ENCODE data around the gene RAB11FIP4. TPM values are rescaled to one million over a fixed set of nuclear protein-coding genes. Genes with fewer than 3 reads are reported as not detected.

Gene RAB11FIP4
- polyA plus RNA-seq, 1 of the 3 experiments (the other 2 are of a cell fraction) = 9.4 TPM

- Histone ChIP-seq H3K36me3 (replicated peaks in 1 of 2; ENCODE audit: control insufficient read depth in 1 of 2, insufficient read depth in 2 of 2, low read length in 1 of 2) (no peaks in the 10 kb centered on the region), H2AFZ (ENCODE audit: low read depth) (no peak overlapping the region), H3K4me2 (no peak overlapping the region), H3K27me3 (ENCODE audit: insufficient read depth) (no peaks in the 10 kb centered on the region), H3K9me3 (no peaks in the 10 kb centered on the region), H3K79me2 (ENCODE audit: insufficient read depth) (no peaks in the 10 kb centered on the region), H3K27ac (ENCODE audit: low read depth in 2 of 2, low read length in 1 of 2) (no peak overlapping the region), H3K9me2 (no peaks in the 10 kb centered on the region), H3K4me1 (ENCODE audit: control insufficient read depth in 1 of 2, insufficient read depth in 2 of 2, low read depth in 1 of 2, low read length in 1 of 2) (peaks cover 8 to 20% of the 10 kb centered on the region in 2 experiments; a peak in 2 of 4 replicates), H3K9ac (no peak overlapping the region), H3F3A (replicated peaks; ENCODE audit: insufficient read depth) (no peaks in the 10 kb centered on the region), H3K4me3 (ENCODE audit: low read depth in 2 of 2, low read length in 1 of 2) (no peak overlapping the region), H4K20me1 (ENCODE audit: insufficient read depth) (no peaks in the 10 kb centered on the region)
- TF ChIP-seq REST (IDR thresholded peaks at IDR 0.05; ENCODE audit: low read depth, low read length) = no peak
- TF ChIP-seq NRF1 (IDR thresholded peaks at IDR 0.05; ENCODE audit: low read depth, low read length) = no peak
- TF ChIP-seq, protein P1, sequence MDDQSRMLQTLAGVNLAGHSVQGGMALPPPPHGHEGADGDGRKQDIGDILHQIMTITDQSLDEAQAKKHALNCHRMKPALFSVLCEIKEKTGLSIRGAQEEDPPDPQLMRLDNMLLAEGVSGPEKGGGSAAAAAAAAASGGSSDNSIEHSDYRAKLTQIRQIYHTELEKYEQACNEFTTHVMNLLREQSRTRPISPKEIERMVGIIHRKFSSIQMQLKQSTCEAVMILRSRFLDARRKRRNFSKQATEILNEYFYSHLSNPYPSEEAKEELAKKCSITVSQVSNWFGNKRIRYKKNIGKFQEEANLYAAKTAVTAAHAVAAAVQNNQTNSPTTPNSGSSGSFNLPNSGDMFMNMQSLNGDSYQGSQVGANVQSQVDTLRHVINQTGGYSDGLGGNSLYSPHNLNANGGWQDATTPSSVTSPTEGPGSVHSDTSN (IDR thresholded peaks at IDR 0.05) = no peak
- no peak for TF ChIP-seq POLR2AphosphoS5 (IDR thresholded peaks at IDR 0.05; ENCODE audit: low read depth, low read length)
- TF ChIP-seq NFIC (IDR thresholded peaks at IDR 0.05; ENCODE audit: borderline replicate concordance) = no peak
- no peak for TF ChIP-seq GABPA (IDR thresholded peaks at IDR 0.05; ENCODE audit: low read depth)
- TF ChIP-seq, protein P2, sequence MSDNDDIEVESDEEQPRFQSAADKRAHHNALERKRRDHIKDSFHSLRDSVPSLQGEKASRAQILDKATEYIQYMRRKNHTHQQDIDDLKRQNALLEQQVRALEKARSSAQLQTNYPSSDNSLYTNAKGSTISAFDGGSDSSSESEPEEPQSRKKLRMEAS (IDR thresholded peaks at IDR 0.05; ENCODE audit: low read depth) = no peak
- TF ChIP-seq, protein P3, sequence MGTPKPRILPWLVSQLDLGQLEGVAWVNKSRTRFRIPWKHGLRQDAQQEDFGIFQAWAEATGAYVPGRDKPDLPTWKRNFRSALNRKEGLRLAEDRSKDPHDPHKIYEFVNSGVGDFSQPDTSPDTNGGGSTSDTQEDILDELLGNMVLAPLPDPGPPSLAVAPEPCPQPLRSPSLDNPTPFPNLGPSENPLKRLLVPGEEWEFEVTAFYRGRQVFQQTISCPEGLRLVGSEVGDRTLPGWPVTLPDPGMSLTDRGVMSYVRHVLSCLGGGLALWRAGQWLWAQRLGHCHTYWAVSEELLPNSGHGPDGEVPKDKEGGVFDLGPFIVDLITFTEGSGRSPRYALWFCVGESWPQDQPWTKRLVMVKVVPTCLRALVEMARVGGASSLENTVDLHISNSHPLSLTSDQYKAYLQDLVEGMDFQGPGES (IDR thresholded peaks at IDR 0.05; ENCODE audit: low read depth, low read length) = no peak
- no peak for TF ChIP-seq TEAD4 (IDR thresholded peaks at IDR 0.05; ENCODE audit: borderline replicate concordance, insufficient read depth)
- TF ChIP-seq RXRA (IDR thresholded peaks at IDR 0.05; ENCODE audit: borderline replicate concordance, low read depth) = no peak
- TF ChIP-seq SMC3 (IDR thresholded peaks at IDR 0.05; ENCODE audit: low read depth, low read length) = no peak
- TF ChIP-seq JUND (IDR thresholded peaks at IDR 0.05) = no peak
- CTCF ChIA-PET = interaction anchor here (0.7 to 2.3 kb wide), 6 partner anchors 9 to 345 kb away, joined by 3 to 9 read pairs (median 6); no protein-coding TSS in a partner anchor
- DNase-seq = no peak
- 85% methylated on average over 6 of the region's 10 CpGs for WGBS (ENCODE audit: low lambda C conversion rate)
- POLR2A ChIA-PET = interaction anchor here (1.7 kb wide), 1 partner anchor 11 kb away, joined by 4 read pairs; no protein-coding TSS in a partner anchor
These were observed 106.7 kb downstream of the RAB11FIP4 start for GRCh38 chr17:31497994-31498826.
